ENCODE data around the gene ZFAND2B. TPM values are rescaled to one million over a fixed set of nuclear protein-coding genes. Genes with fewer than 3 reads are reported as not detected.
A peak's percentile ranks its signal among the peaks of the same experiment; 100 is the strongest.

ZFAND2B gene
- total and polyA plus RNA-seq, 2 donors (not counting 1 experiment from before 2014, with no cell fraction given) = 55.2 to 115 TPM

GRCh38 chr2:219245899-219246230 is 39.3 kb downstream of the ZFAND2B start:
- peaks cover 58 to 63% of the 10 kb centered on the region in 2 donors for H3K4me1 ChIP-seq (ENCODE audit: control insufficient read depth in 2 of 2, insufficient read depth in 2 of 2, low read length in 2 of 2)
- Mint-ChIP-seq H3K27me3 (no peaks in the 10 kb centered on the region), H3K27ac (peak overlapping the region; percentile 96), H3K9me3 (ENCODE audit: insufficient read depth) (no peaks in the 10 kb centered on the region), H3K4me3 (peak overlapping the region; percentile 92), H3K4me1 (peaks cover 68% of the 10 kb centered on the region)
- TF ChIP-seq EZH2 (IDR thresholded peaks at IDR 0.05; ENCODE audit: borderline replicate concordance, insufficient read depth, low read depth, low read length, poor library complexity, severe bottlenecking) (no peak), CTCF (IDR thresholded peaks at IDR 0.05) (no peak)
- H3K9ac ChIP-seq (ENCODE audit: low read length) = peak overlapping the region; percentile 96
- H3K9me3 ChIP-seq (ENCODE audit: control extremely low read depth in 1 of 3, control insufficient read depth in 2 of 3, insufficient read depth in 1 of 3, low read length in 2 of 3) = no peaks in the 10 kb centered on the region
- ChIA-PET CTCF (interaction anchor here (0.7 to 3.0 kb wide), 8 partner anchors 8 to 143 kb away, joined by 3 to 25 read pairs (median 5); partner anchors contain the start of genes ANKZF1, ATG9A, DNAJB2 and TUBA4A), POLR2A (interaction anchor here (1.5 to 2.7 kb wide), 7 partner anchors 8 to 69 kb away, joined by 6 to 49 read pairs (median 10); partner anchors contain the start of genes ABCB6, ANKZF1, ATG9A and CNPPD1)
- no peaks in the 10 kb centered on the region for H3K27me3 ChIP-seq (replicated peaks in 1 of 4; ENCODE audit: control extremely low read depth in 1 of 4, control insufficient read depth in 3 of 4, insufficient read depth in 4 of 4, low read length in 3 of 4)
- peaks cover 0 to 27% of the 10 kb centered on the region in 2 experiments for H3K36me3 ChIP-seq (replicated peaks in 1 of 2; ENCODE audit: control extremely low read depth in 1 of 2, control insufficient read depth in 1 of 2, extremely low read depth in 1 of 2, insufficient read depth in 2 of 2, low read length in 1 of 2)
- peaks cover 55% of the 10 kb centered on the region for H3K79me2 ChIP-seq (ENCODE audit: control insufficient read depth, insufficient read depth, low read length)
- peak overlapping the region; percentile 50 to 98 (median 94) for H3K4me3 ChIP-seq (ENCODE audit: control extremely low read depth in 1 of 5, extremely low read depth in 1 of 5, insufficient read depth in 1 of 5, low read depth in 2 of 5, low read length in 4 of 5)
- ATAC-seq (ENCODE audit: low read depth) = no peak
- peak overlapping the region; percentile 93 for H3K4me2 ChIP-seq (replicated peaks; ENCODE audit: low read depth, low read length, poor library complexity, severe bottlenecking)
- H2AFZ ChIP-seq (ENCODE audit: insufficient read depth, low read depth, low read length, poor library complexity, severe bottlenecking) = peak overlapping the region; percentile 96
- WGBS (ENCODE audit: insufficient coverage) = 21% methylated on average over 9 of the region's 10 CpGs
- H4K20me1 ChIP-seq (ENCODE audit: control insufficient read depth, insufficient read depth, low read length, poor library complexity, severe bottlenecking) = no peaks in the 10 kb centered on the region
- peak overlapping the region; percentile 87 to 92 for H3K27ac ChIP-seq (ENCODE audit: low read length in 2 of 2)
- intact Hi-C loops (cut with micrococcal nuclease) = loop anchor here (1.0 to 2.0 kb wide), 6 partner anchors 7 to 85 kb away; partner anchors contain the start of genes ANKZF1, ATG9A, CNPPD1 and DNAJB2
- DNase-seq = no peak

GRCh38 chr2:219246559-219246958 is 40.0 kb downstream of the ZFAND2B start:
- H3K27ac ChIP-seq (ENCODE audit: low read length in 2 of 2) = peak overlapping the region; percentile 87 to 92
- ChIA-PET CTCF (interaction anchor here (1.7 to 6.8 kb wide), 5 partner anchors 8 to 47 kb away, joined by 6 to 69 read pairs (median 17); partner anchors contain the start of genes ANKZF1, ATG9A, DNAJB2 and TUBA4A), POLR2A (interaction anchor here (1.7 to 2.7 kb wide), 3 partner anchors 7 to 40 kb away, joined by 9 to 49 read pairs (median 26); partner anchors contain the start of genes ANKZF1, ATG9A, TUBA4A and TUBA4B)
- intact Hi-C loops (cut with micrococcal nuclease) = no loop called here
- no peak overlapping the region for H2AFZ ChIP-seq (ENCODE audit: insufficient read depth, low read depth, low read length, poor library complexity, severe bottlenecking)
- peak overlapping the region; percentile 6 for H3K9ac ChIP-seq (ENCODE audit: low read length)
- peaks cover 75% of the 10 kb centered on the region for H3K4me1 Mint-ChIP-seq
- WGBS (ENCODE audit: insufficient coverage) = 92% methylated on average over 6 of the region's 10 CpGs
- no peaks in the 10 kb centered on the region for H3K27me3 ChIP-seq (replicated peaks in 1 of 4; ENCODE audit: control extremely low read depth in 1 of 4, control insufficient read depth in 3 of 4, insufficient read depth in 4 of 4, low read length in 3 of 4)
- H3K4me1 ChIP-seq (ENCODE audit: control insufficient read depth in 2 of 2, insufficient read depth in 2 of 2, low read length in 2 of 2) = peaks cover 64 to 70% of the 10 kb centered on the region in 2 donors
- H3K9me3 Mint-ChIP-seq (ENCODE audit: insufficient read depth) = no peaks in the 10 kb centered on the region
- no peak for DNase-seq
- H3K27me3 Mint-ChIP-seq = no peaks in the 10 kb centered on the region
- H3K9me3 ChIP-seq (ENCODE audit: control extremely low read depth in 1 of 3, control insufficient read depth in 2 of 3, insufficient read depth in 1 of 3, low read length in 2 of 3) = no peaks in the 10 kb centered on the region
- TF ChIP-seq CTCF (IDR thresholded peaks at IDR 0.05) (no peak), EZH2 (IDR thresholded peaks at IDR 0.05; ENCODE audit: borderline replicate concordance, insufficient read depth, low read depth, low read length, poor library complexity, severe bottlenecking) (no peak)
- H4K20me1 ChIP-seq (ENCODE audit: control insufficient read depth, insufficient read depth, low read length, poor library complexity, severe bottlenecking) = peaks cover 5% of the 10 kb centered on the region
- H3K4me3 ChIP-seq (ENCODE audit: control extremely low read depth in 1 of 5, extremely low read depth in 1 of 5, insufficient read depth in 1 of 5, low read depth in 2 of 5, low read length in 4 of 5) = no peak overlapping the region
- peak overlapping the region; percentile 93 for H3K4me2 ChIP-seq (replicated peaks; ENCODE audit: low read depth, low read length, poor library complexity, severe bottlenecking)
- H3K27ac Mint-ChIP-seq = peak overlapping the region; percentile 96
- peaks cover 62% of the 10 kb centered on the region for H3K79me2 ChIP-seq (ENCODE audit: control insufficient read depth, insufficient read depth, low read length)
- ATAC-seq (ENCODE audit: low read depth) = no peak
- peaks cover 2 to 34% of the 10 kb centered on the region in 2 experiments for H3K36me3 ChIP-seq (replicated peaks in 1 of 2; ENCODE audit: control extremely low read depth in 1 of 2, control insufficient read depth in 1 of 2, extremely low read depth in 1 of 2, insufficient read depth in 2 of 2, low read length in 1 of 2)
- peak overlapping the region; percentile 57 for H3K4me3 Mint-ChIP-seq

Measured in B cell (primary cell).